WERI-Rb-1 (cell line): Measurements from ENCODE around the gene AFF4.
"Not testable (repeated sequence)": the region's sequence is repeated elsewhere in the genome, so short reads cannot be mapped to it uniquely, and the experiment has no call there.

Experiments used
- DNase-seq: peaks from one replicate; pipeline ENCODE4 v3.0.0-alpha.2; 2020
- H3K27ac ChIP-seq: fragments of 250-450 bp; sonication (Bioruptor Pico); 2 replicates; pipeline ENCODE4 v1.5.1; 2020; ENCODE audit warnings: mild to moderate bottlenecking, moderate library complexity
- H3K27me3 ChIP-seq: fragments of 250-450 bp; sonication (Bioruptor Pico); 2 replicates; pipeline ENCODE4 v1.5.1; 2021; ENCODE audit warnings: mild to moderate bottlenecking, low read depth, moderate library complexity; ENCODE audit not compliant: insufficient read depth, severe bottlenecking
- H3K36me3 ChIP-seq: fragments of 250-450 bp; sonication (Bioruptor Pico); 2 replicates; pipeline ENCODE4 v1.5.1; 2020; ENCODE audit warnings: mild to moderate bottlenecking, moderate library complexity
- H3K4me3 ChIP-seq: 2 replicates; pipeline ENCODE4 v1.5.1; 2011; ENCODE audit warnings: low read depth, mild to moderate bottlenecking, control low read depth, low read length
- H3K9me3 ChIP-seq: fragments of 250-450 bp; sonication (Bioruptor Pico); 2 replicates; pipeline ENCODE4 v1.5.1; 2021; ENCODE audit warnings: mild to moderate bottlenecking, moderate library complexity; ENCODE audit not compliant: severe bottlenecking
- CTCF ChIP-seq: IDR thresholded peaks from 2 replicates; pipeline ENCODE4 v1.5.1; 2011; ENCODE audit warnings: low read depth, mild to moderate bottlenecking, control low read depth, inconsistent platforms, low read length

The AFF4 gene

GRCh38 chr5:132953710-132954109 is 9.7 kb downstream of the AFF4 start:
- DNase-seq = no peak
- Histone ChIP-seq H3K9me3 (peaks cover 8% of the 10 kb centered on the region), H3K4me3 (no peak overlapping the region), H3K27ac (no peak overlapping the region), H3K27me3 (no peaks in the 10 kb centered on the region), H3K36me3 (peaks cover 16% of the 10 kb centered on the region)
- TF ChIP-seq CTCF = no peak

GRCh38 chr5:132952829-132953228 is 10.6 kb downstream of the AFF4 start:
- DNase-seq = no peak
- H3K27me3 ChIP-seq = no peaks in the 10 kb centered on the region
- no peak for TF ChIP-seq CTCF
- H3K9me3 ChIP-seq = peaks cover 8% of the 10 kb centered on the region
- peaks cover 16% of the 10 kb centered on the region for H3K36me3 ChIP-seq
- H3K4me3 ChIP-seq = no peak overlapping the region
- no peak overlapping the region for H3K27ac ChIP-seq

DNA sequence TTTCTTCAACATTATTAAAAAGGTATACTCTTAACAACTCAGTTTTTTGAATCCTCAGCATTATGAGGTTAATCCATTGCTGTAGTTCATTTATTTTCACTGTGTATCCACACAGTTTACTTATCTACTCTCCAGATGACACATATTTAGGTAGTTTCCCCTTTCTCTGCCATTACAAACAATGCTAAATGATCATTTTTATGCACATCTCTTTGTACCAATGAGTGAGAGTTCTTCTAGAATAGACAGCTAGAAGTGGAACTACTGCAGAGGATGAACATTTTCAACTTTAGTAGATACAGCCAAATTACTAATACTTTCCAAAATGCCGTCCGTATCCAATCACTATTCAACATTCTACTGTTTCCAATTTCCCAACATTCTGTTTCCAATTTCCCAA is 11.5 kb downstream of the AFF4 start:
- DNase-seq = no peak
- no peak overlapping the region for H3K27ac ChIP-seq

GRCh38 chr5:132949136-132949535 is 14.3 kb downstream of the AFF4 start:
- no peaks in the 10 kb centered on the region for H3K9me3 ChIP-seq
- H3K27ac ChIP-seq = no peak overlapping the region
- no peaks in the 10 kb centered on the region for H3K27me3 ChIP-seq
- no peak for TF ChIP-seq CTCF
- no peak overlapping the region for H3K4me3 ChIP-seq
- peaks cover 5% of the 10 kb centered on the region for H3K36me3 ChIP-seq
- no peak for DNase-seq

More for the DNA sequence above, 11.5 kb downstream of the AFF4 start:
- Histone ChIP-seq H3K36me3 (peaks cover 14% of the 10 kb centered on the region), H3K9me3 (peaks cover 8% of the 10 kb centered on the region), H3K4me3 (no peak overlapping the region), H3K27me3 (no peaks in the 10 kb centered on the region)
- TF ChIP-seq CTCF = no peak

- Histone ChIP-seq H3K4me3 (no peak overlapping the region), H3K9me3 (no peaks in the 10 kb centered on the region), H3K36me3 (peaks cover 5% of the 10 kb centered on the region), H3K27me3 (no peaks in the 10 kb centered on the region), H3K27ac (no peak overlapping the region)
- no peak for DNase-seq
- TF ChIP-seq CTCF = no peak
Observed at GRCh38 chr5:132947671-132948070, 15.8 kb downstream of the AFF4 start.

- not testable (repeated sequence) for H3K36me3 ChIP-seq, DNase-seq, H3K27me3 ChIP-seq, H3K27ac ChIP-seq, H3K4me3 ChIP-seq, H3K9me3 ChIP-seq
Observed at GRCh38 chr5:132945315-132945714, 18.1 kb downstream of the AFF4 start.
